Fibroblast of mammary gland (primary cell): Measurements from ENCODE around the gene YIPF1.

Experiments
- DNase-seq: peaks from one replicate; pipeline ENCODE4 v3.0.0-alpha.2; 2010; ENCODE audit warnings: low read depth
- H3K4me3 ChIP-seq: 2 replicates; pipeline ENCODE4 v1.5.1; 2011; ENCODE audit warnings: low read depth, mild to moderate bottlenecking, low read length, moderate library complexity; ENCODE audit not compliant: control insufficient read depth
- CTCF ChIP-seq: conservative IDR thresholded peaks from 2 replicates; pipeline ENCODE4 v1.5.1; 2011; ENCODE audit warnings: low read depth, low read length, inconsistent platforms; ENCODE audit not compliant: control insufficient read depth, insufficient read depth

The YIPF1 gene

GRCh38 chr1:53835491-53835890, 54.1 kb downstream of the YIPF1 start:
- TF ChIP-seq CTCF: no peak
- no peak for DNase-seq
- no peak overlapping the region for H3K4me3 ChIP-seq

- no peak for DNase-seq
- TF ChIP-seq CTCF: no peak
- no peak overlapping the region for H3K4me3 ChIP-seq
These were observed 54.8 kb downstream of the YIPF1 start for GRCh38 chr1:53834776-53835175.

GRCh38 chr1:53833393-53833792, 56.2 kb downstream of the YIPF1 start:
- DNase-seq: no peak
- no peak for TF ChIP-seq CTCF
- H3K4me3 ChIP-seq: no peak overlapping the region

GRCh38 chr1:53826367-53826766, 63.2 kb downstream of the YIPF1 start:
- DNase-seq: peak; percentile 41
- no peak overlapping the region for H3K4me3 ChIP-seq
- peak; percentile 38 for TF ChIP-seq CTCF

- no peak for DNase-seq
- no peak for TF ChIP-seq CTCF
- no peak overlapping the region for H3K4me3 ChIP-seq
These were observed 64.3 kb downstream of the YIPF1 start for GRCh38 chr1:53825306-53825705.

- no peak for TF ChIP-seq CTCF
- no peak overlapping the region for H3K4me3 ChIP-seq
- no peak for DNase-seq
These were observed 66.7 kb downstream of the YIPF1 start for GRCh38 chr1:53822931-53823330.

- no peak overlapping the region for H3K4me3 ChIP-seq
- no peak for TF ChIP-seq CTCF
- DNase-seq: no peak
These were observed 68.2 kb downstream of the YIPF1 start for GRCh38 chr1:53821380-53821779.
